ENCODE measurements around the gene PBX1. TPM values are rescaled to one million over a fixed set of nuclear protein-coding genes. Genes with fewer than 3 reads are reported as not detected.

Gene PBX1
- total RNA-seq, 1 experiment from 2014 or later: 0.06 TPM

DNA sequence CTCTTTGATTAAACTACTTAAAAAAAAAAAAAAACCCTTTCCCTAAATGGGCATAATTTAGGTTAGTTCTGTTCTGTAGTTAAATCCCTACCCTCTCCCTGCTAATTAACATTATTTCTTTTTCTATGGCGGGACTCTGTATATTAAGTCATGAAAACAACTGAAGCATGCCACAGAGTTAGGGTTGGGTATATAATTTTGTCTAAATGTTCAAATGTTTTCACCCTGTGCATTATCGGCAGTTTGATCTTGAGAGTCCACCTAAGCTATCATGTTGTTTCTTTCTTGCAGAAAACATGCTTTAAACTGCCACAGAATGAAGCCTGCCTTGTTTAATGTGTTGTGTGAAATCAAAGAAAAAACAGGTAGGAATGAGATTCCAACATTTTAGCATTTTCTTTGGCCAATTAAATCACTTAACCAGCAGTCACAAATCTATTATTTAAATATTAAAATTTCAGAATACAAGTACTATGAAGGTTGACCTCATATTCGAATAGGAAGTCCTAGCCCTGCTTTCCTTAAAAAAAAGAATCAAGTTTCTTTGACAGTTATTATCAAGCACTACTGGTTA, 4.0 kb downstream of the PBX1 start:
- DNase-seq (ENCODE audit: low read depth): no peak

DNA sequence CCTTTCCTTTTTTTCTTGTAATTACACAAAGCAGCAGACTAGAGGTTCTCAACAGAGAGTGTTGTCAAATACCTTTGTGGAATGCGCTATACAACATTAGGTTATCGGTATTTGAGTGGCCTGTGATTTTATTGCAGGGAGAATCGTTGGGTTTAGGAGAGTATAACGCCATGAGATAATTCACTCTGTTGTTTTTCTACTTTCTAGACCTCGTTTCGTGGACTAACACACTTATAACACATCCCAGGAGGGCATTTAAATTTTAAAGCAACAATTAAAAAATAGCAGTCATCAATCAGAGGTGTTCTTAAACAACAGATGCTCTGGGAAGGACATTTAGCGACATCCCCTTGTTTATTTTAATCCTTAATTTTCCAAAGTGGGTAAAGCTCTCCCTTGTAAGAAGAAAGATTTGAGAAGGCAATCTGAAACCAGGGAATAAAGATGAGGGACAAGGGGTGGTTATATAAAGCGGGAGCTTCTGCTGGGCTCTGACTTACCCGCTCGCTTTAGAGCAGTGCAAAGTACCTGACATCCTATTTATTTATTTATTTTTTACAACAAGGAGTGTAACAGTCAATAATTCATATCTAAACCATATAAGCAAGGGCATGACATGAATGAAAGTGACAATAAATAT, 4.9 kb downstream of the PBX1 start:
- DNase-seq (ENCODE audit: low read depth): no peak

DNA sequence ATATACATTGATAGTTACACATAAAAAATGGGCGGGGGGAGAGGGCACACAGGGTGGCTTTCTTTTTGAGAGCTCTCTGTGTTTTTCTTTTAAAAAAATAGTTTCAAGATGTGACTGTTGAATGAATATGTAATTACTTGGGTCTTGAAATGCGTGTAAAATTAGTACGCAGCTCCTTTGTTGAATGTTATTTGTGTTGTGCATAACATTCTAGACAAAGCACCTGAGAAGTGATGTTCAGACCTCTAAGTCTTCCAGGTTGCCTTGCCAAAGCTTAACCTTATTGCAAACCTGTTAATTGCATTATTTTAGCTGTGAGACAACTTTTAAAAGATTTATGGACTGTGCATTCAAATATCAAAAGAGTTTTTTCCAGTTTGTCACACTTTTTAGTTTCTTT, 5.4 kb downstream of the PBX1 start:
- DNase-seq (ENCODE audit: low read depth): no peak

DNA sequence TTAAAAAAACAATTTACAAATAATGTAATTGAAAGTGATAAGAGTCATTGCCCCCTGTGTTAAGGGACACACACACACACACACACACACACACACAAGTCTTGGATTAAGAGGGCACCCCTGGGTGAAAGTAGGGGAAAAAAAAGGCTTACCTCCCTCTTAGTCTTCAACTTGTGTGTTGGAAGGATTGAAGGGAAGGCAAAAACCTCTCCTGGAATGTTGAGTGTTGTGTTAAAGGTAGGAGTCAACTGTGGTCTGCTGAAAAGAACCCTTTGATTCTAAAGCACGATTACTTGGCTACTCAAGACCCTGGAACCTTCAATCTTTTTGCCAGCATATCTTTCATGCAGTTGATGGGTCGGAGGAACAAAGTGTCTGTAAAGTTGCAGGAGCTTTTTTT, 6.4 kb downstream of the PBX1 start:
- no peak for DNase-seq (ENCODE audit: low read depth)

GRCh38 chr1:164567774-164568173, 8.8 kb downstream of the PBX1 start:
- DNase-seq (ENCODE audit: low read depth): no peak

DNA sequence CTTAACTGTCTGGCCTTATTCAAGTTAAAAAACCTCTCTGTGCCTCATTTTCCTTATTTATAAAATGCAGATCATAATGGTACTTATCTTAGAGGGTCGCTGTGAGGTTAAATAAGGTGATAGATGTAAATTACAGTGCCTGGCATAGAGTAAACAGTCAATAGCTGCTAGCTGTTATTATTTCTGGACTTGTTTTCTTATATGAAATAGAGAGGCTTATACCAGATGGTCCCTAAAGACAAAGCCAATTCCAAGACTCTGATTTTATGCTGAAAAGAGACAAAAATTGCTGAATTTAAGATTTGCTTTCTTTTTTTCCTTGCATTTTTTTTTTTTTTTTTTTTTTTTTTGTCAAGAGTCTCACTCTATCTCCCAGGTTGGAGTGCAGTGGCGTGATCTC, 10.3 kb downstream of the PBX1 start:
- no peak for DNase-seq (ENCODE audit: low read depth)

DNA sequence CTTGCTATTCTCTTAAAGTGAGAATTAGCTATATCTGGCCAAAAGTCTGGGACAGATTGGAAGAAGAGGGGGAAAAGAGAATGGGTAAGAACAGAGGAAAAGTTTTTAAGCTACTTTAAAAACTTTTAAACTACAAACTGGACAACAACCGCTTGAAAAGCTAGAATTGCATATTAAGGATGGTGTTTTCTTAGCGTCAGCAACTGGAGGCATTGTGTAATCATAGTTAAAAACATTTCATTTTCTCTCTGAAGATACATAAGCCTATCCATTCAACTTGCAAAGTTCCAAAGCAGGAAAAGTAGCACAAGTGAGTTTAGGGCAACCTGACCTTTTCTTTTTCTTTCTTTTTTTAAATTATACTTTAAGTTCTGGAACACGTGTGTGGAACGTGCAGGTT, 10.9 kb downstream of the PBX1 start:
- no peak for DNase-seq (ENCODE audit: low read depth)

GRCh38 chr1:164571333-164571732, 12.3 kb downstream of the PBX1 start:
- no peak for DNase-seq (ENCODE audit: low read depth)

GRCh38 chr1:164575356-164575886, 16.4 kb downstream of the PBX1 start:
- DNase-seq (ENCODE audit: low read depth): no peak

DNA sequence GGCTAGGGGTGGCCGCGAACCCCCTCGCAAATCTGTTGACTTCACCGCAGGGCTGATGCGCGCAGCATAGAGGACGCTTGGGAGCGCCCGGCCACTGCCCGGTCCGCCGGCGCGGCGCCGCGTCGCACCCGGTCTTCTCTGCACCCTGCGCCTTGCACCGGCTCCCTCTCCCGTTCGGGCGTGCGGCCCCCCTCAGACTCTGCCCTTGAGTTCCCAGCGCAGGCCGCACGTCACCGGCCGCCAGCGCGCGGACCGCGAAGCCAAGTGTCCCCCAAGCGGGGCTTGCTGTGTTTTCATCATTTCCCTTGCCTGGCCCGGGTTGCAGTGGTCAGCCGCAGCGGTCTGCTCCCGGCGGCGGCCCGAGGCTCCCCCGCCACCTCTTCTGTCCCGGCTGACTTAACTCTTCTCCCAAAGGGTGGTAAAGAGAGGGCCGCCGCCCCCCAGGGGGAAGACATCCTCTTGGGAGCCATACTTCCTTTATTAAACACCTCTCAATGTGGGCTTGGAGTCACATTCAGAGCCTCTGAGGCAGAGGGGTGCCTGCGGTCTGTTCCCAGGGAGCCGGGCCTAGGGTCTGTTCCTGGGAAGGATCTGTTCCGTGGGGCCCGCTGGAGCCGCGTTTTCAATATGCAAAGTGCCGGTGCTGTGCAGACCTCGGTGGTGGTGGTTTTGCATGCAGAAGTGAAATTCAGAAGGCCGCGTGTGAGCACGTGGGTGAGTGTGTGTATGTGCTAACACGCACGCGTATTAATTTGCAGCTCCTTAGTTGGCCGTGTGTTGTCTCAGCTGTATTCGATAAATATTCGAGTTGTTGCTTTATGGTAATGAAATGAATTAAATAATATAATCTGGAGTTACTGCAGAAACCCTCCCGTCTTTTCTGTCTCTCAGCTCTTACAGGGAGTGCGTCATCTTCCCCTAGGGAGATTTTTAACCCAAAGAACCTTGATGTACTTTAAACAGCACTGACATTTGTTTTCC, 17.6 kb downstream of the PBX1 start:
- no peak for DNase-seq (ENCODE audit: low read depth)

- DNase-seq (ENCODE audit: low read depth): no peak
Observed at GRCh38 chr1:164577291-164577690, 18.3 kb downstream of the PBX1 start.

DNA sequence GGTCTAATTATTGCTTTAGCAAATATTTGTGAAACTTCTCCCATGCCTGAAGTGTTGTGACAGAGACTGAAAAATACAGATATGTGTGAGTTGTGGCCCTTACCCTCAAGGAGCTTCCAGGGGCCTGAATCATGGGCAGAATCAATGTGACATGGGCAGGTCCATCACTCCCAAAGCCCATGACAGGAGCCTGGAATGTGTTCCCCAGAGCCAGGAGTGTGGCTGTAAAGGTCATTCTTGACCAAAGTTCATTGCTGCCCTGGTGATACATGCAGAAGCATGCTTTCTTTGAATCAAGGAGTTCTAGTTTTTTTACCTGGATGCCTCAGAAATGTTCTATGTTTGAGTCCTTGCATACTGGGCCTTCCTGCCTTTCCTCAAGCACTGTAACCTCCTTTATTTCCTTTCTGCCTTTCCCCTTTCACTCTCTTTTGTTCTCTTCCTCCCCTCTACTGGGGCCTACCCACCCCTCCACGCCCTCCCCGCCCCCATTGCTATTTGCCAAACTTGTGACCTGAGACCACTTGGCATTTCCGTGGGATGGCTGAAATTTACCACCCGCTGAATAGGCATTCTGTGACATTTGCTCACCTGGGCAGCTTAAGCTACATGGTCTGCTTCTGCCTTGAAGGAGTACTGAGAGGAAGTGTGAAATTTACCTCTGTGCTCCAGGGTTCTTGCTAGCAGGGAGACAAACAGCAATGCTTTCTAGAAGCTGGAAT, 19.7 kb downstream of the PBX1 start:
- DNase-seq (ENCODE audit: low read depth): no peak

- DNase-seq (ENCODE audit: low read depth): no peak
Observed at GRCh38 chr1:164579381-164579780, 20.4 kb downstream of the PBX1 start.

DNA sequence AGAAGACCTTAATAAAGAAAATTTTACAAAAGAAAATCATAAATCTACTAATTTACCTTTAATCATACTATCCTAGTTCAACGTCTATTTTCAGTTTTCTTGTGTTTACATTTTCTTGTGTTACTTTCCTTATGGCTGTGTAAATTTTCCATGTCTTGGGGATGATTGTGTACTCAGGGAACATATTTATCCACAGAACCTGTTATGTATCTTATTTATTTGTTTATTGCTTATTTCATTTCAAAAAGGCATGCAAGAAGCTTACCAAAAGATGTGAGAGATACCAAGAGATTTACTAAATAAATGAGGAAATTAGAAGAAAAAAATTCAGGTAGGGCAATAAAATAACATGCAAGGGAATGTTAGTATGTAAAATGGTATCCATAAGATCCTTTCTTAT, 22.8 kb downstream of the PBX1 start:
- DNase-seq (ENCODE audit: low read depth): no peak

- DNase-seq (ENCODE audit: low read depth): no peak
Observed at GRCh38 chr1:164583196-164583595, 24.2 kb downstream of the PBX1 start.

DNA sequence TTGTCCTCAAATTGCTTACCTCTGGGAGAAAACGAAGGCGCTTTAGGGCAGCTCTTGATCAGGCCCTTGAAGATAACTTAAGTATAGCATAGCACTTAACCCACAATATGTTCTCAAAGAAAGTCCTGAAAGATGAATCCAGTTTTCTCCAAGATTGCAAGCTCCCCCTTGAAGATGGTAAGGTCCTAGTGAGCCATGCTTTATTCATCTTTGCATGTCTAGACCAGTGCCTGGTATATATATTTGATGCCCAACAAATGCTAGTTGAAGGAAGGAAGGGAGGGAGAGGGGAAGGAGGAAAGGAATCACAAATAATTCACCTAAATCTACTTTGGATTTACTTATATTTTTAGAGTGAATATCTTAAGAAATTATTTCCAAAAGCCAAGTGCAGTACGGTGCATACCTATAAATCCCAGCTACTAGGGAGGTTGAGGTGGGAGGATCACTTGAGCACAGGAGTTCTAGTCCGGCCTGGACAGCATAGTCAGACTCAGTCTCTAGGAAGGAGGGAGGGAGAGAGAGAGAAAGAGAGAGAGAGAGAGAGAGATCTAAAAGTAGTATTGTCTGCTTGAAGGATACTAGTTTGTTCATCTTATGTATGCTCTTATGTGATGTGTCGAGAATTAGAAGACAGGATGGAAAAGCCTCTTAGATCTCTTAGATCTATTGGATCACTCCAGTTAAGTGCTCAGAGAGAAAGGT, 25.0 kb downstream of the PBX1 start:
- DNase-seq (ENCODE audit: low read depth): no peak

- DNase-seq (ENCODE audit: low read depth): no peak
Observed at GRCh38 chr1:164586591-164586990, 27.6 kb downstream of the PBX1 start.

DNA sequence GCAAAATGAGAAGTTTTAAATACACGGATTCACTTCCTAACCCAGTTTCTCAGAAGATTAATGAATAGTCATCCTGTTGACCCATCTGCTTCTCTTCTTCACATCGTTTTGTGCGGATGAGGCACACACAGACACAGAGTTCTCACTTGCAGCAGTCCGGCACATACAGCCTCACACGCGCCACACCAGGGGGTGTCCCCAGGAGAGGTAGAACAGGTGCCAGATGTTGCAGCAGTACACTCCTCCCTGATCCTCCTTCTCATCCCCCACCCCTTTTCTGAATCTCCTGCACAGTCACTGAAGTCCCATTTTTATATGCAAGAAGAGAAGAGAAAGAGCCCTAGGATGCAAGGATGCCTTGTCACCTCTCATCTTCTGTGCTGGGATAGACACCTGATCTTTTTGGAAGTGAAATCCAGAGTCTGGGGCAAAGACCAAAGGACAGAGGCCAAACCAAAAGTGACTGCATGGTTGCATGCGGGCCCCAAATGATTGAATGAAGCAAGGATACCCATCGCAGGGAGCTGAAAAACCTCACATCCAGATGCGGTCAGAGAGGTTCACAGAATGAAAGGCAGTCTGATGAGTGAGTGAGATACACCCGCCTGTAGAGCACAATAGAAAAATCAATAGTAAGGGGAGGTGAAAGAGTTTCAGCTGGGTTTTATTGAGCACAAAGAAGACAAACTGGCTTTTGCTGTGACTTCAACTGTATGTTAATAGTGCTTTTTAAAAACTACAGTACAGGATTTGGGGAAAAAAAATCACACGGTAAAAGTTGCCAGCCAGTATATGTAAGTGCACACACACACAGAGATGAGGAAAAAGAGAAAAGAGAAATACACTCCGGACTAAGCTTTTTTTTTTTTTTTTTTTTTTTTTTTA, 28.9 kb downstream of the PBX1 start:
- DNase-seq (ENCODE audit: low read depth): no peak

DNA sequence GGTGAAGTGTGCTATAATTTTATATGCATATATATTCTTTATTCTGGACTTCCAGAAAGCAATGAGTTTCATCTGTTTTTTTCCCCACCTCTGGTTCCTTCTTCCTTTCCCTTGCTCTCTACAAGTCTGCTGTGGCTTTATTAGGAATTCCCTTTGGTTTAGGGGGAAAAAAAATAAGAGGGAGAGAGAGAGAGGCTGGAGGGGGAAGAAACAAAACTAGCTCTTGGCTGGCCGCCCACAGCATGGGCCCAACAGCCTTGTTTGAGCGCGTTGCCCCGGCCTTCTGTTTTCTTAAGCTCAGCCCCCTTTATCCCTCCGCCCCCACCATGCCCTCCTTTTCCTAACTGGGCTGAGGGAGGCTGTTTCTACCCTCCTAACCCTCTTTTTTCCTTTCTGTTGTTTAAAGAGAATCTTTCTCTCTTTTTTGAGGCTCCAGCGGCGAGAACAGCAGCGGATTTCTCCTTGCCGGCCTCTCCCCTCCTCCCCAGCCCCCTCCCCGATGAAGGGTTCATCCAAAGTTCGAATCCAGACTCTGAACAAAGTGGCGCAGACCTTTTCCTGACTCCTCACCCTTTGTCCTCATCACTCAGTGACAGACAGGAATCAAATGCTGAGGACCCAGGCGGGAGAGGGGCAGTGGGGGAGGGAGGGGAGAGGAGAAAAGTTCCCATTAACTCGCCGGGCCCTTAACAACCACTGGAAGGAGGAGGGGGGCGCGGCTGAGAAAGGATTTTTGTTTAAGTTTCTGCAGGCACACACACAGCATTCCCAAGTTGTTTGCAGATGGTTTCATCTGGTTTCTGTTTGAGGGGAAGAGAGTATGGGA, 29.7 kb downstream of the PBX1 start:
- DNase-seq (ENCODE audit: low read depth): no peak

Data from HT1080 (cell line).